GM12878 (cell line): ENCODE measurements around the gene EPB41L2. TPM values are rescaled to one million over a fixed set of nuclear protein-coding genes. Genes with fewer than 3 reads are reported as not detected.

ENCODE experiments used
- ATAC-seq: fragments of 200-7000 bp; cut with Tn5 transposase; 3 replicates; pipeline ENCODE4 v1.9.1; 2020; ENCODE audit warnings: mild to moderate bottlenecking, moderate library complexity
- BruUV-seq: library from RNA; stranded (reverse); fragments of 400-500 nt; replicated peaks from 2 replicates; lab custom pipeline; 2021; lab: Mats Ljungman, UMichigan
- CTCF ChIA-PET: fragments of 300-600 bp; sonication (Branson Sonifier 250); formaldehyde crosslinking; extraction: SDS; loops from one replicate; lab custom pipeline; 2021; ENCODE audit warnings: inconsistent platforms; lab: Yijun Ruan, JAX
- POLR2A ChIA-PET: fragments of 350-600 bp; formaldehyde crosslinking; extraction: SDS; loops from one replicate; lab custom pipeline; 2021; ENCODE audit warnings: inconsistent platforms; lab: Charles Lee
- RAD21 ChIA-PET: fragments of 300-600 bp; sonication (Branson Sonifier 250); formaldehyde crosslinking; loops from one replicate; lab custom pipeline; 2023; ENCODE audit warnings: antibody characterized with exemption; ENCODE audit not compliant: unreplicated experiment; lab: Charles Lee
- SMC1A ChIA-PET: fragments of 300-600 bp; sonication (Branson Sonifier 250); formaldehyde crosslinking; loops from one replicate; lab custom pipeline; 2023; ENCODE audit not compliant: unreplicated experiment, uncharacterized antibody; lab: Charles Lee
- DNase-seq: peaks from one replicate; pipeline ENCODE4 v3.0.0-alpha.2; 2011; ENCODE audit warnings: low read depth, low spot score
- FAIRE-seq: peaks from 3 replicates; lab custom pipeline; 2011; peaks lifted over from hg19 to GRCh38; lab: Jason Lieb, UNC
- H2AFZ ChIP-seq: 2 replicates; pipeline ENCODE4 v1.6.0; 2011; ENCODE audit warnings: low read depth, low read length, control low read depth; ENCODE audit not compliant: control insufficient read depth
- H3K27ac ChIP-seq: 2 replicates; pipeline ENCODE4 v1.5.1; 2011; ENCODE audit warnings: control low read depth; ENCODE audit not compliant: control insufficient read depth, insufficient read depth
- H3K27me3 ChIP-seq, 2 experiments: replicated peaks in 1 of 2; 2 replicates each; pipeline versions ENCODE4 v1.6.0 to v1.6.1; 2011; ENCODE audit warnings: low read length in 1 of 2; ENCODE audit not compliant: control insufficient read depth in 2 of 2, insufficient read depth in 2 of 2
- H3K36me3 ChIP-seq, 2 experiments: 2 replicates each; pipeline ENCODE4 v1.5.1; 2011; ENCODE audit warnings: low read length in 1 of 2; ENCODE audit not compliant: control insufficient read depth in 2 of 2, insufficient read depth in 2 of 2
- H3K4me1 ChIP-seq: 2 replicates; pipeline ENCODE4 v1.6.1; 2011; ENCODE audit warnings: mild to moderate bottlenecking, low read length, moderate library complexity, mixed read lengths; ENCODE audit not compliant: control insufficient read depth, insufficient read depth
- H3K4me2 ChIP-seq: 2 replicates; pipeline ENCODE4 v1.6.0; 2011; ENCODE audit warnings: control low read depth; ENCODE audit not compliant: control insufficient read depth, insufficient read depth
- H3K4me3 ChIP-seq: fragments of 200-600 bp; sonication (generic); 2 replicates; pipeline ENCODE4 v1.5.1; 2016
- H3K79me2 ChIP-seq: 2 replicates; pipeline ENCODE4 v1.6.0; 2011; ENCODE audit warnings: low read length; ENCODE audit not compliant: control insufficient read depth, insufficient read depth
- H3K9ac ChIP-seq: 2 replicates; pipeline ENCODE4 v1.8.0; 2011; ENCODE audit warnings: low read length, control low read depth, mixed read lengths; ENCODE audit not compliant: control insufficient read depth, insufficient read depth
- H3K9me3 ChIP-seq: replicated peaks from 3 replicates; pipeline ENCODE4 v1.5.1; 2011; ENCODE audit warnings: mild to moderate bottlenecking, low read length; ENCODE audit not compliant: control insufficient read depth, insufficient read depth
- H4K20me1 ChIP-seq: 2 replicates; pipeline ENCODE4 v1.6.0; 2011; ENCODE audit not compliant: control insufficient read depth, insufficient read depth
- FOXK2 ChIP-seq: fragments of 450-650 bp; IDR thresholded peaks from 2 replicates; pipeline ENCODE4 v1.6.1; 2017; ENCODE audit warnings: mild to moderate bottlenecking, moderate library complexity
- JUNB ChIP-seq: IDR thresholded peaks from 2 replicates; pipeline ENCODE4 v1.6.1; 2016; ENCODE audit warnings: antibody characterized with exemption, mild to moderate bottlenecking
- NFIC ChIP-seq: IDR thresholded peaks from 2 replicates; pipeline ENCODE4 v1.6.1; 2012; ENCODE audit warnings: low read depth, mild to moderate bottlenecking, inconsistent platforms, low read length, moderate library complexity
- POLR2AphosphoS5 ChIP-seq: IDR thresholded peaks from 2 replicates; pipeline ENCODE4 v1.6.1; 2011; ENCODE audit warnings: mild to moderate bottlenecking, low read length, inconsistent platforms
- PRDM15 ChIP-seq: fragments of 450-650 bp; formaldehyde crosslinking; IDR thresholded peaks from 2 replicates; pipeline ENCODE4 v1.4.0; 2020; ENCODE audit warnings: mild to moderate bottlenecking, moderate library complexity
- RAD21 ChIP-seq: IDR thresholded peaks from 2 replicates; pipeline ENCODE4 v1.6.1; 2011; ENCODE audit warnings: mild to moderate bottlenecking, low read depth, low read length, moderate library complexity; ENCODE audit not compliant: insufficient read depth
- RCOR1 ChIP-seq: conservative IDR thresholded peaks from 2 replicates; pipeline ENCODE4 v1.6.1; 2012; ENCODE audit warnings: low read depth, low read length, improper control_type of control experiment
- RELA ChIP-seq: fragments of 450-650 bp; IDR thresholded peaks from 2 replicates; pipeline ENCODE4 v1.8.0; 2014; ENCODE audit warnings: borderline replicate concordance; ENCODE audit not compliant: partially characterized antibody
- RELB ChIP-seq: fragments of 450-650 bp; IDR thresholded peaks from 2 replicates; pipeline ENCODE4 v1.6.1; 2017; ENCODE audit warnings: low read depth, mild to moderate bottlenecking, moderate library complexity
- RFX5 ChIP-seq: IDR thresholded peaks from 2 replicates; pipeline ENCODE4 v1.6.1; 2011; ENCODE audit warnings: low read depth, low read length, improper control_type of control experiment
- RUNX3 ChIP-seq: IDR thresholded peaks from 2 replicates; pipeline ENCODE4 v1.6.1; 2012; ENCODE audit warnings: low read length, inconsistent platforms
- SUPT20H ChIP-seq: IDR thresholded peaks from 2 replicates; pipeline ENCODE4 v1.6.1; 2011; ENCODE audit warnings: low read depth, mild to moderate bottlenecking, low read length, moderate library complexity, borderline replicate concordance; ENCODE audit not compliant: control insufficient read depth
- TARDBP ChIP-seq: IDR thresholded peaks from 2 replicates; pipeline ENCODE4 v1.6.1; 2016; ENCODE audit warnings: borderline replicate concordance
- YBX1 ChIP-seq: fragments of 450-650 bp; IDR thresholded peaks from 2 replicates; pipeline ENCODE4 v1.6.1; 2016; ENCODE audit warnings: antibody characterized with exemption
- YY1 ChIP-seq: IDR thresholded peaks from 2 replicates; pipeline ENCODE4 v1.6.1; 2011; ENCODE audit warnings: low read depth, mild to moderate bottlenecking, low read length
- WGBS: methylation state at CpG from one replicate; pipeline ENCODE4 v1.1.6; 2016; ENCODE audit warnings: low lambda C conversion rate; ENCODE audit not compliant: insufficient replicate concordance, insufficient coverage; ENCODE audit errors: missing lambda C conversion rate; 5-methylcytosine and 5-hydroxymethylcytosine counted together
- in situ Hi-C: fragments of 300-500 bp; cut with MboI; formaldehyde crosslinking; loops from 9 replicates; pipeline ENCODE4 v1.14.3; 2018; ENCODE audit warnings: mixed read lengths
- intact Hi-C: fragments of 100-400 bp; cut with micrococcal nuclease; formaldehyde crosslinking; loops from one replicate; pipeline ENCODE4 v1.14.2; 2022; ENCODE audit not compliant: unreplicated experiment
- polyA plus RNA-seq, 11 experiments: library from polyadenylated mRNA; depleted of rRNA in 4 of 11; unstranded in 6 of 11; stranded (reverse) in 5 of 11; fragments of >200 nt; fragmentation: Nextera tagmentation in 4 of 11; fragmentation: Illumina TruSeq in 1 of 11; extraction: Ambion mirVana in 4 of 11; extraction: Trizol in 1 of 11; gene quantifications; 1 replicate in 1 of 11; 2 replicates in 10 of 11; pipeline versions ENCODE4 v1.2.1 to v1.2.3, GENCODE V29; 2011 to 2016; ENCODE audit warnings: inconsistent platforms in 2 of 11, missing spikeins in 2 of 11, low read depth in 1 of 11
- total RNA-seq, 4 experiments: library from RNA; depleted of rRNA in 3 of 4; stranded (reverse); fragments of >200 nt in 3 of 4; fragmentation: Illumina TruSeq in 1 of 4; extraction: Trizol in 1 of 4; gene quantifications; 2 replicates each; pipeline versions ENCODE4 v1.2.1 to v1.2.3, GENCODE V29; 2013 to 2021

EPB41L2 gene
- total and polyA plus RNA-seq, 10 of the 15 experiments (the other 5 are each of a cell fraction or from before 2014, with no cell fraction given), result 7.4 to 41.6 (median 19.0) TPM

DNA sequence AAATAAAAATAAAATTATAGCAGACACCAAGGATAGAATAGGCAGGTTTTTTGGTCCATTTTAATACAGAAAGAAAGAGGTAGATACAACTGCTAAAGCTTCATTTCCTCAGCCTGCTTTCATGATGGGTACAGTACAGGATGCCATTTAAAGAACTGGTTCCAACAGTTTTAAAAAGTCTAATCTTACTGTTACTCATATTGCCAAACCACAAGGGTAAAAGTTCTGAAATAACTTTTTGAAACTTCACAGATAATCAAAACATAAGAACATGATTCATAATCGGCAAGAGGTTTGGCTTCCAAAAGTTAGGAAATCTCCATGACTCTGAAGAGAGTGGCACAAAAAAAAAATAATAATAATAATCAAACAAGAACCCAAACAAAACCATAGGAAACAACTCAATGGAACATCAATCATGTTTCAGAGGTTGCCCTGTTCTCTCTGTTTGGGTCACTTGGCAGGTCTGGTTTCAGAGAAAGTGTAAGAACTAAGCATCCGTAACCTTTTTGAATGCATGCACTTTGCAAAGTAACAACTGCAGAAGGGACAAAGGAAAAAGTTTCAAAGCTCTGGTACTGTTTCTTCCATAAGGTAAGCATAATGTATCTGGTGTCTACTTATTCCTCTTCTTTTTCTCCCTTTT, 156.2 kb downstream of the EPB41L2 start:
- ChIA-PET SMC1A (interaction anchor here (0.6 to 1.8 kb wide), 8 partner anchors 13 to 210 kb away, joined by 3 to 5 read pairs (median 4); no protein-coding TSS in a partner anchor), RAD21 (interaction anchor here (1.3 to 1.6 kb wide), 3 partner anchors 21 to 209 kb away, joined by 3 to 5 read pairs (median 3); no protein-coding TSS in a partner anchor), POLR2A (no interaction called here), CTCF (interaction anchor here (0.7 to 1.4 kb wide), 3 partner anchors 22 to 210 kb away, joined by 3 read pairs; no protein-coding TSS in a partner anchor)
- intact Hi-C loops, result loop anchor here (5.0 to 10.0 kb wide), 2 partner anchors 155 to 458 kb away; partner anchors contain the start of gene EPB41L2
- 47% methylated on average over 2 of the region's 2 CpGs for WGBS
- no peaks in the 10 kb centered on the region for H4K20me1 ChIP-seq
- no peak overlapping the region for H3K4me3 ChIP-seq
- H3K36me3 ChIP-seq, result no peaks in the 10 kb centered on the region; a peak in 2 of 4 replicates
- ATAC-seq (peak; percentile 65), DNase-seq (no peak), FAIRE-seq (no peak)
- no TSS peak for BruUV-seq
- no peaks in the 10 kb centered on the region for H3K27me3 ChIP-seq
- no peak overlapping the region for H2AFZ ChIP-seq
- H3K4me2 ChIP-seq, result no peak overlapping the region
- no peaks in the 10 kb centered on the region for H3K9me3 ChIP-seq
- peak; percentile 44; the same call in 1 of the 2 replicates for TF ChIP-seq NFIC
- no peak for TF ChIP-seq POLR2AphosphoS5
- no peak for TF ChIP-seq RAD21
- peak; percentile 51 for TF ChIP-seq RUNX3
- no peak for TF ChIP-seq PRDM15 (CRISPR knock-in tag)
- TF ChIP-seq YY1, result no peak
- TF ChIP-seq RELB, result no peak
- no peak for TF ChIP-seq RELA
- TF ChIP-seq RFX5, result no peak
- no peak for TF ChIP-seq FOXK2
- TF ChIP-seq JUNB, result 0 out of 2 replicates have a peak, but pooled peaks have one; percentile 20
- no peak for TF ChIP-seq TARDBP
- TF ChIP-seq SUPT20H, result no peak
- TF ChIP-seq YBX1, result no peak
- TF ChIP-seq RCOR1, result no peak
- no peaks in the 10 kb centered on the region for H3K79me2 ChIP-seq
- no peak overlapping the region for H3K9ac ChIP-seq
- peaks cover 15% of the 10 kb centered on the region for H3K4me1 ChIP-seq
- in situ Hi-C loops, result no loop called here
- H3K27ac ChIP-seq, result no peak overlapping the region
